Hepatocyte (in vitro differentiated cells): Measurements from ENCODE around the gene CTBP2.

Experiments
- EZH2 ChIP-seq: fragments of 200-600 bp; sonication (generic); IDR thresholded peaks from 2 replicates; pipeline ENCODE4 v1.6.1; 2016; ENCODE audit warnings: antibody characterized with exemption, mild to moderate bottlenecking, borderline replicate concordance
- EZH2phosphoT487 ChIP-seq: fragments of 200-600 bp; sonication (generic); IDR thresholded peaks from one replicate; pipeline ENCODE4 v1.6.1; 2018; ENCODE audit warnings: antibody characterized with exemption, mild to moderate bottlenecking, low read depth, moderate library complexity; ENCODE audit not compliant: unreplicated experiment, severe bottlenecking
- TF ChIP-seq, protein P1 (sequence below): fragments of 200-600 bp; sonication (generic); IDR thresholded peaks from 2 replicates; pipeline ENCODE4 v1.5.1; 2016; ENCODE audit warnings: antibody characterized with exemption, mild to moderate bottlenecking; ENCODE audit not compliant: poor library complexity

DNA sequence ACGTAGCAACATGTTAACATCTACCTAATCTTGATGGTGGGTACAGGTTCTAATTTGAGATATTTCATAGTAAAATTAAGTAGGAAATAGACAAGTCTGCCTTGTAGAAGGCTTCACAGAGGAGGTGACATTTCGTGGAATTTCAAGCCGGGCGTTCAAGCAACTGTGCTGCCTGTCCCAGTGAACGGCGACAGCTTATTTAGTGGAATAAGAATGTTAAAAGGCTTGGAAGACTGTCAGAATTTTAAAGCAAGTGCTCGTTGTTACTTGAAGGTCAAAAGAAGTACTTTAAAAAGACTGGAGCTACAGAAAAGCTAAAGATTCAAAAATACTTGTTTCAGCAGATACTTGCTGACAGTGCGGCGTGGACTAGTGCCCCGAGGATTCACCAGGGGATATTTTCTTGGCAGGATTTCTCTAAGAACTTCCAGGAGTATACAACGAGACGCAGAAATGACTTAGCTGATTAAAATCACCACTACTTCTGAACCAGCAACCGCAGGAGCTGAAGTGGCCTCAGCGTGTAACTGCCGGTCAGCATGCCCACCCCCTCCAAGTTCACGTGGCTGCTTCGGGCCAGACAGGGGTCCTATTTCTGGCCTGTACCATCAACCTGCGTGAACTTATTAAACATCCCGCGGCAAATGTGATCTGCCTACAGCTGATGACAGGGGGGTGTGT is 46.5 kb downstream of the CTBP2 start:
- TF ChIP-seq, protein P1, sequence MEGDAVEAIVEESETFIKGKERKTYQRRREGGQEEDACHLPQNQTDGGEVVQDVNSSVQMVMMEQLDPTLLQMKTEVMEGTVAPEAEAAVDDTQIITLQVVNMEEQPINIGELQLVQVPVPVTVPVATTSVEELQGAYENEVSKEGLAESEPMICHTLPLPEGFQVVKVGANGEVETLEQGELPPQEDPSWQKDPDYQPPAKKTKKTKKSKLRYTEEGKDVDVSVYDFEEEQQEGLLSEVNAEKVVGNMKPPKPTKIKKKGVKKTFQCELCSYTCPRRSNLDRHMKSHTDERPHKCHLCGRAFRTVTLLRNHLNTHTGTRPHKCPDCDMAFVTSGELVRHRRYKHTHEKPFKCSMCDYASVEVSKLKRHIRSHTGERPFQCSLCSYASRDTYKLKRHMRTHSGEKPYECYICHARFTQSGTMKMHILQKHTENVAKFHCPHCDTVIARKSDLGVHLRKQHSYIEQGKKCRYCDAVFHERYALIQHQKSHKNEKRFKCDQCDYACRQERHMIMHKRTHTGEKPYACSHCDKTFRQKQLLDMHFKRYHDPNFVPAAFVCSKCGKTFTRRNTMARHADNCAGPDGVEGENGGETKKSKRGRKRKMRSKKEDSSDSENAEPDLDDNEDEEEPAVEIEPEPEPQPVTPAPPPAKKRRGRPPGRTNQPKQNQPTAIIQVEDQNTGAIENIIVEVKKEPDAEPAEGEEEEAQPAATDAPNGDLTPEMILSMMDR: no peak
- no peak for TF ChIP-seq EZH2phosphoT487
- no peak for TF ChIP-seq EZH2
